MCF 10A (cell line): Measurements from ENCODE around the gene KCNC1. TPM values are rescaled to one million over a fixed set of nuclear protein-coding genes. Genes with fewer than 3 reads are reported as not detected.
A peak's percentile ranks its signal among the peaks of the same experiment; 100 is the strongest.

Experiments
- BruUV-seq: library from RNA; stranded (reverse); fragments of 400-500 nt; replicated peaks from 2 replicates; lab custom pipeline; 2021; lab: Mats Ljungman, UMichigan
- CTCF ChIA-PET: fragments of 300-600 bp; sonication (Branson Sonifier 250); formaldehyde crosslinking; extraction: SDS; loops from one replicate; lab custom pipeline; 2021; ENCODE audit warnings: antibody characterized with exemption, inconsistent platforms; lab: Yijun Ruan, JAX
- POLR2A ChIA-PET: fragments of 300-600, 350-650 bp; sonication (Branson Sonifier 250); formaldehyde crosslinking; extraction: SDS; loops from one replicate; lab custom pipeline; 2020; ENCODE audit warnings: antibody characterized with exemption, inconsistent platforms; lab: Yijun Ruan, JAX
- DNase-seq: peaks from one replicate; pipeline ENCODE4 v3.0.0-alpha.2; 2018; ENCODE audit not compliant: unreplicated experiment
- H3K27ac Mint-ChIP-seq: one replicate; pipeline ENCODE4 v1.8.0; 2022; ENCODE audit warnings: mild to moderate bottlenecking, low read depth, mixed read lengths; ENCODE audit not compliant: unreplicated experiment
- H3K27me3 Mint-ChIP-seq: one replicate; pipeline ENCODE4 v1.8.0; 2022; ENCODE audit warnings: mixed read lengths; ENCODE audit not compliant: insufficient read depth, unreplicated experiment
- H3K36me3 Mint-ChIP-seq: one replicate; pipeline ENCODE4 v1.8.0; 2022; ENCODE audit warnings: mild to moderate bottlenecking, moderate library complexity, mixed read lengths; ENCODE audit not compliant: insufficient read depth, unreplicated experiment
- H3K4me1 Mint-ChIP-seq: one replicate; pipeline ENCODE4 v1.8.0; 2022; ENCODE audit warnings: mixed read lengths; ENCODE audit not compliant: insufficient read depth, unreplicated experiment
- H3K4me3 Mint-ChIP-seq: one replicate; pipeline ENCODE4 v1.8.0; 2022; ENCODE audit warnings: mild to moderate bottlenecking, moderate library complexity, mixed read lengths; ENCODE audit not compliant: unreplicated experiment
- H3K9me3 Mint-ChIP-seq: one replicate; pipeline ENCODE4 v1.8.0; 2022; ENCODE audit warnings: mixed read lengths; ENCODE audit not compliant: unreplicated experiment
- intact Hi-C: fragments of 100-400 bp; cut with micrococcal nuclease; formaldehyde crosslinking; loops from 2 replicates; pipeline ENCODE4 v1.14.1; 2022
- total RNA-seq: library from RNA; stranded (reverse); gene quantifications from 2 replicates; pipeline ENCODE4 v1.2.3, GENCODE V29; 2022
- TF ChIP-seq, protein P1 (sequence below): fragments of 200-600 bp; IDR thresholded peaks from one replicate; pipeline ENCODE4 v1.8.0; 2022; ENCODE audit warnings: antibody characterized with exemption, mild to moderate bottlenecking; ENCODE audit not compliant: unreplicated experiment

Gene KCNC1
- total RNA-seq, 1 experiment from 2014 or later = not detected

DNA sequence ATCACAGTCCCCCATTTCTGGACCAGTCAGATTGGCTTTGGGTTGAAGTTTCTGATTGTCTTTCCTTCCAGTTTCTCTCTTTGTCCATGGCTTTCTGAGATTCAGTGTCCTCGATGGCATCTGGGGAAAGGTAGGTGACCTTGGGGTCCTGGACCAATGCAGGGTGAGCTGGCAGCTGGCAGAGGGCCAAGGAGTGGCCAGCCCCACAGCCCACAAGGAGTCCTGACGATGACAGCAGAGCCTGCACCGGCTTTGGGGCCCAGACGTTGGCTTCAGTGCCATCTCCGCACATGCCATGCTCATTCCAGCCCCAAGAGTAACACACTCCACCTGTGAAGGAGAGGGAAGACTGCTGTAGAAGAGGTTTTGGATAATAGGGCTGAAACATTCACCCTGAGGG, 53.5 kb downstream of the KCNC1 start:
- intact Hi-C loops = no loop called here
- BruUV-seq = no TSS peak
- peaks cover 21% of the 10 kb centered on the region for H3K4me1 Mint-ChIP-seq
- no peak overlapping the region for H3K27ac Mint-ChIP-seq
- TF ChIP-seq, protein P1, sequence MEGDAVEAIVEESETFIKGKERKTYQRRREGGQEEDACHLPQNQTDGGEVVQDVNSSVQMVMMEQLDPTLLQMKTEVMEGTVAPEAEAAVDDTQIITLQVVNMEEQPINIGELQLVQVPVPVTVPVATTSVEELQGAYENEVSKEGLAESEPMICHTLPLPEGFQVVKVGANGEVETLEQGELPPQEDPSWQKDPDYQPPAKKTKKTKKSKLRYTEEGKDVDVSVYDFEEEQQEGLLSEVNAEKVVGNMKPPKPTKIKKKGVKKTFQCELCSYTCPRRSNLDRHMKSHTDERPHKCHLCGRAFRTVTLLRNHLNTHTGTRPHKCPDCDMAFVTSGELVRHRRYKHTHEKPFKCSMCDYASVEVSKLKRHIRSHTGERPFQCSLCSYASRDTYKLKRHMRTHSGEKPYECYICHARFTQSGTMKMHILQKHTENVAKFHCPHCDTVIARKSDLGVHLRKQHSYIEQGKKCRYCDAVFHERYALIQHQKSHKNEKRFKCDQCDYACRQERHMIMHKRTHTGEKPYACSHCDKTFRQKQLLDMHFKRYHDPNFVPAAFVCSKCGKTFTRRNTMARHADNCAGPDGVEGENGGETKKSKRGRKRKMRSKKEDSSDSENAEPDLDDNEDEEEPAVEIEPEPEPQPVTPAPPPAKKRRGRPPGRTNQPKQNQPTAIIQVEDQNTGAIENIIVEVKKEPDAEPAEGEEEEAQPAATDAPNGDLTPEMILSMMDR = no peak
- H3K36me3 Mint-ChIP-seq = no peaks in the 10 kb centered on the region
- H3K9me3 Mint-ChIP-seq = no peaks in the 10 kb centered on the region
- CTCF ChIA-PET = interaction anchor here (0.6 to 1.5 kb wide), 5 partner anchors 11 to 386 kb away, joined by 3 to 4 read pairs (median 4); no protein-coding TSS in a partner anchor
- POLR2A ChIA-PET = interaction anchor here (0.8 kb wide), 1 partner anchor 198 kb away, joined by 3 read pairs; no protein-coding TSS in a partner anchor
- no peaks in the 10 kb centered on the region for H3K27me3 Mint-ChIP-seq
- H3K4me3 Mint-ChIP-seq = no peak overlapping the region
- no peak for DNase-seq

DNA sequence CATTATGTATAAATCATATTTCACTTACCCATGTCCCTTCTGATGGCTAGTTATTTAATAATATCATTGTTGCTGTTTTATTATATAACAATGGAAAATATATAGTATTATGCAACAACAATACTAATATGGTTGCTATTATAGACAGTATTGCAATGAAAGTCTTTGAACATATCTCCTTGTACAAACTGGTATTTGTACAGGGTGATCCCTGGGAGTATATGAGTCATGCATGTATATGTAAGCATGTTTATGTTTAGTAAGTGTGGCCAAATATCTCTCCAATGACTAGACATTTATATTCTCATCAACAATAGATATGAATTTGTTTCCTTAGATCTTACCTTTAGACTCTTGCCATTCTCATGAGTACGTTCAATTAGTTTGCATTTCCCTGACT, 55.9 kb downstream of the KCNC1 start:
- peak; percentile 73 for DNase-seq
- no peaks in the 10 kb centered on the region for H3K36me3 Mint-ChIP-seq

DNA sequence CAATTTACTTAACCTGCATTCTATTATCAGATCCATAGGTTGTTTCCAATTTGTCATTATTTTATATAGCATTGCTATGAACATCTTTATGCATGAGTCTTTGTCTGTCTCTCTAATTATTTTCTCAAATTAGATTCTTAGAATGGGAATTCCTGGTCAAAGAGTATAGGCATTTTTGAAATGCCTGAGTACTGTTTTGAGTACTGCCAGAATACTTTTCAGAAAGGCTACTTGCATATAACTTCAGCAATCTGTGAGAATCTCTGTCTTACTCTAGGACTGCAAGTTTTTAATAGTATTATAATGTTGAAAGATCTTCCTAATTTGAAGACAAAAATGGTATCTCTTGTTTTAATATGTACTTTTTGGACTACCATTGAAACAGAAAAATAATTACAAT, 56.6 kb downstream of the KCNC1 start:
- ChIA-PET CTCF (no interaction called here), POLR2A (interaction anchor here (0.9 kb wide), 1 partner anchor 22 kb away, joined by 3 read pairs; no protein-coding TSS in a partner anchor)
- DNase-seq = no peak
- intact Hi-C loops = no loop called here
- Mint-ChIP-seq H3K9me3 (no peaks in the 10 kb centered on the region), H3K27ac (no peak overlapping the region), H3K36me3 (no peaks in the 10 kb centered on the region), H3K4me1 (peaks cover 21% of the 10 kb centered on the region), H3K4me3 (no peak overlapping the region), H3K27me3 (no peaks in the 10 kb centered on the region)
- TF ChIP-seq, protein P1 = no peak
- BruUV-seq = no TSS peak

More for the DNA sequence above, 55.9 kb downstream of the KCNC1 start:
- no peak overlapping the region for H3K4me3 Mint-ChIP-seq
- peaks cover 21% of the 10 kb centered on the region for H3K4me1 Mint-ChIP-seq
- TF ChIP-seq, protein P1 = no peak
- no peaks in the 10 kb centered on the region for H3K9me3 Mint-ChIP-seq
- ChIA-PET CTCF (interaction anchor here (1.2 kb wide), 1 partner anchor 188 kb away, joined by 5 read pairs; no protein-coding TSS in a partner anchor), POLR2A (no interaction called here)
- no peak overlapping the region for H3K27ac Mint-ChIP-seq
- H3K27me3 Mint-ChIP-seq = no peaks in the 10 kb centered on the region
- no TSS peak for BruUV-seq
- intact Hi-C loops = no loop called here

DNA sequence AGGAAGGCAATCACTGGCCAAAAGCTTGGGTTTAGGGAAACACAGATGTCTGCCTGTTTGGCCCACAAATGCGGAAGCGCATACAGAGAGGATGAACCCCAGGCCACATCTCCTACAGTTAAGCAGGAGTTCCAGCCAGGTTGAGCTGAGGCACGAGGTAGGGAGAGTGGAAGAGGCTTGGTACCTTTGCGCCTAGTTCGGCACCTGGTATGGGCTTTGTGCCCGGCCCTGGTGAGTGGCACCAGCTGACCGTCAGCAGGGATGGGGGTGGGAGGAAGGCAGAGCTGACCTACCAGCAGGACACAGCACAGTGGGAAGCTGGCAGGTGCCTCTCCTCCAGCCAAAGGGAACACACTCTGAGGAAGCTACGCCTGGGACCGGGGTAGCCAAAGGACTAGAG, 57.6 kb downstream of the KCNC1 start:
- ChIA-PET CTCF (interaction anchor here (0.6 to 1.5 kb wide), 4 partner anchors 10 to 187 kb away, joined by 3 to 7 read pairs (median 4); no protein-coding TSS in a partner anchor), POLR2A (interaction anchor here (0.8 to 0.9 kb wide), 2 partner anchors 21 to 195 kb away, joined by 3 read pairs; no protein-coding TSS in a partner anchor)
- no TSS peak for BruUV-seq
- intact Hi-C loops = no loop called here
- peaks cover 17% of the 10 kb centered on the region for H3K4me1 Mint-ChIP-seq
- H3K36me3 Mint-ChIP-seq = no peaks in the 10 kb centered on the region
- H3K27ac Mint-ChIP-seq = no peak overlapping the region
- TF ChIP-seq, protein P1 = no peak
- no peaks in the 10 kb centered on the region for H3K9me3 Mint-ChIP-seq
- DNase-seq = no peak
- H3K4me3 Mint-ChIP-seq = no peak overlapping the region
- no peaks in the 10 kb centered on the region for H3K27me3 Mint-ChIP-seq
